Mesenchymal stem cell (in vitro differentiated cells and primary cell): ENCODE data around the gene RNF212.

ENCODE experiments used
- DNase-seq: peaks from one replicate; pipeline ENCODE4 v3.0.0-alpha.2; 2013
- H2AFZ ChIP-seq: one replicate; pipeline ENCODE4 v1.6.1; 2013; ENCODE audit warnings: low read depth, mild to moderate bottlenecking, control low read depth, inconsistent platforms, low read length, moderate library complexity
- H2AK5ac ChIP-seq: 2 replicates; pipeline ENCODE4 v1.6.1; 2013; ENCODE audit warnings: low read length, moderate library complexity, mild to moderate bottlenecking, inconsistent platforms; ENCODE audit not compliant: severe bottlenecking
- H2BK120ac ChIP-seq: one replicate; pipeline ENCODE4 v1.6.1; 2013; ENCODE audit warnings: low read depth, mild to moderate bottlenecking, inconsistent platforms, low read length, moderate library complexity
- H2BK12ac ChIP-seq, 2 experiments: one replicate each; pipeline ENCODE4 v1.6.1; 2013; ENCODE audit warnings: inconsistent platforms in 2 of 2, low read length in 2 of 2, mild to moderate bottlenecking in 2 of 2, moderate library complexity in 2 of 2, control low read depth in 1 of 2
- H2BK15ac ChIP-seq: one replicate; pipeline ENCODE4 v1.6.1; 2013; ENCODE audit warnings: mild to moderate bottlenecking, low read depth, inconsistent platforms; ENCODE audit not compliant: poor library complexity, severe bottlenecking
- H2BK5ac ChIP-seq: 2 replicates; pipeline ENCODE4 v1.6.1; 2013; ENCODE audit warnings: low read depth, mild to moderate bottlenecking, low read length, control low read depth, inconsistent platforms; ENCODE audit not compliant: poor library complexity, severe bottlenecking
- H3K14ac ChIP-seq, 2 experiments: one replicate each; pipeline ENCODE4 v1.6.1; 2013; ENCODE audit warnings: inconsistent platforms in 2 of 2, low read length in 2 of 2, control low read depth in 1 of 2, mild to moderate bottlenecking in 1 of 2, moderate library complexity in 1 of 2
- H3K18ac ChIP-seq, 2 experiments: one replicate each; pipeline ENCODE4 v1.6.1; 2013; ENCODE audit warnings: inconsistent platforms in 2 of 2, low read length in 2 of 2, control low read depth in 1 of 2, low read depth in 1 of 2, mild to moderate bottlenecking in 1 of 2
- H3K23ac ChIP-seq, 2 experiments: one replicate each; pipeline ENCODE4 v1.6.1; 2013; ENCODE audit warnings: inconsistent platforms in 2 of 2, low read length in 2 of 2, mild to moderate bottlenecking in 2 of 2, moderate library complexity in 2 of 2, control low read depth in 1 of 2
- H3K27ac ChIP-seq: 2 replicates; pipeline ENCODE4 v1.5.1; 2013; ENCODE audit warnings: mild to moderate bottlenecking, moderate library complexity, low read length, control low read depth, inconsistent platforms; ENCODE audit not compliant: poor library complexity, severe bottlenecking
- H3K27me3 ChIP-seq, 2 experiments: 2 replicates each; pipeline versions ENCODE4 v1.6.1 to v1.7.0; 2013; ENCODE audit warnings: low read length in 2 of 2, mild to moderate bottlenecking in 2 of 2, moderate library complexity in 2 of 2, control low read depth in 1 of 2, inconsistent platforms in 1 of 2; ENCODE audit not compliant: control insufficient read depth in 1 of 2, insufficient read depth in 1 of 2
- H3K36me3 ChIP-seq, 2 experiments: 2 replicates each; pipeline versions ENCODE4 v1.6.1 to v1.7.0; 2013; ENCODE audit warnings: low read length in 2 of 2, control low read depth in 1 of 2, inconsistent platforms in 1 of 2, low read depth in 1 of 2, mild to moderate bottlenecking in 1 of 2; ENCODE audit not compliant: insufficient read depth in 2 of 2, control insufficient read depth in 1 of 2
- H3K4ac ChIP-seq, 2 experiments: one replicate each; pipeline ENCODE4 v1.6.1; 2013; ENCODE audit warnings: inconsistent platforms in 2 of 2, low read length in 2 of 2, mild to moderate bottlenecking in 2 of 2, moderate library complexity in 2 of 2, control low read depth in 1 of 2, low read depth in 1 of 2
- H3K4me1 ChIP-seq: 2 replicates; pipeline ENCODE4 v1.6.1; 2013; ENCODE audit warnings: low read depth, low read length, control low read depth; ENCODE audit not compliant: control insufficient read depth, insufficient read depth
- H3K4me2 ChIP-seq: 2 replicates; pipeline ENCODE4 v1.6.1; 2013; ENCODE audit warnings: low read length, mild to moderate bottlenecking, inconsistent platforms; ENCODE audit not compliant: poor library complexity, severe bottlenecking
- H3K4me3 ChIP-seq, 2 experiments: 2 replicates each; pipeline versions ENCODE4 v1.5.1 to v1.7.0; 2013; ENCODE audit warnings: low read length in 2 of 2, mild to moderate bottlenecking in 2 of 2, control low read depth in 1 of 2, low read depth in 1 of 2; ENCODE audit not compliant: insufficient read depth in 1 of 2
- H3K79me1 ChIP-seq: replicated peaks from 2 replicates; pipeline ENCODE4 v1.6.1; 2013; ENCODE audit warnings: mild to moderate bottlenecking, control low read depth, low read length, inconsistent platforms; ENCODE audit not compliant: poor library complexity, severe bottlenecking
- H3K9ac ChIP-seq: 2 replicates; pipeline ENCODE4 v1.7.0; 2013; ENCODE audit warnings: mild to moderate bottlenecking, low read length, moderate library complexity
- H3K9me3 ChIP-seq: 2 replicates; pipeline ENCODE4 v1.7.0; 2013; ENCODE audit warnings: mild to moderate bottlenecking, low read length; ENCODE audit not compliant: control insufficient read depth
- H4K8ac ChIP-seq: one replicate; pipeline ENCODE4 v1.6.1; 2013; ENCODE audit warnings: inconsistent platforms, mild to moderate bottlenecking, low read length, moderate library complexity
- H4K91ac ChIP-seq: one replicate; pipeline ENCODE4 v1.6.1; 2013; ENCODE audit warnings: mild to moderate bottlenecking, low read length, inconsistent platforms
- WGBS: methylation state at CpG from one replicate; pipeline ENCODE4 v1.1.7; 2013; ENCODE audit warnings: mixed read lengths; 5-methylcytosine and 5-hydroxymethylcytosine counted together

The RNF212 gene

GRCh38 chr4:1042352-1043055 lies 70.9 kb downstream of the RNF212 start:
- H2BK12ac ChIP-seq = peak overlapping the region in 1 of 2 experiments; percentile 86
- H2BK120ac ChIP-seq = peak overlapping the region; percentile 65
- H3K23ac ChIP-seq = no peak overlapping the region
- no peak for DNase-seq
- WGBS = 97% methylated on average over 16 of the region's 17 CpGs
- no peaks in the 10 kb centered on the region for H3K9me3 ChIP-seq
- no peak overlapping the region for H4K8ac ChIP-seq
- no peak overlapping the region for H2BK5ac ChIP-seq
- peak overlapping the region in 1 of 2 experiments; percentile 82 for H3K14ac ChIP-seq
- peak overlapping the region in 1 of 2 experiments; percentile 32 for H3K4ac ChIP-seq
- H2AFZ ChIP-seq = no peak overlapping the region
- H3K4me3 ChIP-seq = no peak overlapping the region
- H2BK15ac ChIP-seq = no peak overlapping the region
- H3K79me1 ChIP-seq = no peaks in the 10 kb centered on the region
- no peak overlapping the region for H3K4me2 ChIP-seq
- H3K18ac ChIP-seq = peak overlapping the region; percentile 52 to 97
- peak overlapping the region; percentile 54 for H3K9ac ChIP-seq
- peak overlapping the region; percentile 91 for H3K27ac ChIP-seq
- peaks cover 0 to 3% of the 10 kb centered on the region in 2 experiments for H3K36me3 ChIP-seq
- peak overlapping the region; percentile 51 for H2AK5ac ChIP-seq
- H4K91ac ChIP-seq = peak overlapping the region; percentile 70
- H3K4me1 ChIP-seq = peaks cover 76% of the 10 kb centered on the region
- no peaks in the 10 kb centered on the region for H3K27me3 ChIP-seq

GRCh38 chr4:1041936-1042330 lies 71.4 kb downstream of the RNF212 start:
- no peak overlapping the region for H2AFZ ChIP-seq
- no peak overlapping the region for H2BK15ac ChIP-seq
- peak overlapping the region; percentile 75 for H2BK5ac ChIP-seq
- H2BK12ac ChIP-seq = peak overlapping the region in 1 of 2 experiments; percentile 80
- no peaks in the 10 kb centered on the region for H3K79me1 ChIP-seq
- peak overlapping the region; percentile 78 for H2AK5ac ChIP-seq
- peak overlapping the region; percentile 54 for H3K9ac ChIP-seq
- H3K4me3 ChIP-seq = peak overlapping the region in 1 of 2 experiments; percentile 25
- H3K4ac ChIP-seq = peak overlapping the region in 1 of 2 experiments; percentile 32
- peak overlapping the region; percentile 45 to 79 for H3K18ac ChIP-seq
- DNase-seq = no peak
- H4K91ac ChIP-seq = no peak overlapping the region
- no peak overlapping the region for H3K14ac ChIP-seq
- peaks cover 76% of the 10 kb centered on the region for H3K4me1 ChIP-seq
- 82% methylated on average over 8 of the region's 8 CpGs for WGBS
- no peak overlapping the region for H3K23ac ChIP-seq
- H3K9me3 ChIP-seq = no peaks in the 10 kb centered on the region
- H2BK120ac ChIP-seq = peak overlapping the region; percentile 76
- peaks cover 0 to 3% of the 10 kb centered on the region in 2 experiments for H3K36me3 ChIP-seq
- H3K27ac ChIP-seq = peak overlapping the region; percentile 91
- H3K27me3 ChIP-seq = no peaks in the 10 kb centered on the region
- no peak overlapping the region for H4K8ac ChIP-seq
- H3K4me2 ChIP-seq = peak overlapping the region; percentile 24

GRCh38 chr4:1041147-1041935 lies 72.0 kb downstream of the RNF212 start:
- peak overlapping the region; percentile 54 for H3K9ac ChIP-seq
- peak overlapping the region; percentile 27 to 29 for H2BK12ac ChIP-seq
- no peak overlapping the region for H3K14ac ChIP-seq
- peak overlapping the region; percentile 65 for H4K91ac ChIP-seq
- H3K4me3 ChIP-seq = peak overlapping the region in 1 of 2 experiments; percentile 25
- no peak overlapping the region for H3K4ac ChIP-seq
- H3K23ac ChIP-seq = no peak overlapping the region
- H3K36me3 ChIP-seq = peaks cover 0 to 3% of the 10 kb centered on the region in 2 experiments
- H3K27me3 ChIP-seq = no peaks in the 10 kb centered on the region
- H3K18ac ChIP-seq = peak overlapping the region; percentile 51 to 53
- peak overlapping the region; percentile 42 for H4K8ac ChIP-seq
- H2BK120ac ChIP-seq = peak overlapping the region; percentile 76
- WGBS = 69% methylated on average over 33 of the region's 36 CpGs
- H3K79me1 ChIP-seq = no peaks in the 10 kb centered on the region
- peak overlapping the region; percentile 37 for H3K4me2 ChIP-seq
- no peak overlapping the region for H2AFZ ChIP-seq
- peak; percentile 26 for DNase-seq
- H3K4me1 ChIP-seq = peaks cover 79% of the 10 kb centered on the region
- no peak overlapping the region for H2BK15ac ChIP-seq
- no peaks in the 10 kb centered on the region for H3K9me3 ChIP-seq
- H2AK5ac ChIP-seq = peak overlapping the region; percentile 72
- H3K27ac ChIP-seq = peak overlapping the region; percentile 91
- H2BK5ac ChIP-seq = peak overlapping the region; percentile 75
